ENCODE results near the gene EXOC4.
A peak's percentile ranks its signal among the peaks of the same experiment; 100 is the strongest.

Gene EXOC4

GRCh38 chr7:133859231-133859630 lies 606.4 kb downstream of the EXOC4 start:
- H3K36me3 ChIP-seq: peaks cover 0 to 18% (median 11%) of the 10 kb centered on the region in 11 experiments; a peak in 16 of 22 replicates
- peaks cover 11 to 14% (median 12%) of the 10 kb centered on the region in 11 experiments for H3K9me3 ChIP-seq (replicated peaks in 1 of 11)
- peaks cover 0 to 8% (median 0%) of the 10 kb centered on the region in 11 experiments; a peak in 1 of 22 replicates for H4K20me1 ChIP-seq
- no peaks in the 10 kb centered on the region for H3K27me3 ChIP-seq
- no peak overlapping the region for H3K4me2 ChIP-seq
- no peak overlapping the region for H3K4me3 ChIP-seq
- H3K27ac ChIP-seq: no peak overlapping the region
- no peak for TF ChIP-seq Cebpa-rat (IDR thresholded peaks at IDR 0.05)
- H3K4me1 ChIP-seq: peaks cover 0 to 10% (median under 1%) of the 10 kb centered on the region in 10 experiments; a peak in 6 of 20 replicates
- no peak overlapping the region for H3K9ac ChIP-seq

- Histone ChIP-seq H3K36me3 (peaks cover 0 to 18% (median 11%) of the 10 kb centered on the region in 11 experiments; a peak in 16 of 22 replicates), H3K27me3 (no peaks in the 10 kb centered on the region), H3K9me3 (replicated peaks in 1 of 11) (peaks cover 11 to 14% (median 12%) of the 10 kb centered on the region in 11 experiments), H4K20me1 (peaks cover 0 to 8% (median 0%) of the 10 kb centered on the region in 11 experiments; a peak in 1 of 22 replicates), H3K27ac (no peak overlapping the region), H3K4me1 (peaks cover 0 to 10% (median 0%) of the 10 kb centered on the region in 10 experiments; a peak in 4 of 20 replicates), H3K4me3 (no peak overlapping the region), H3K9ac (no peak overlapping the region), H3K4me2 (no peak overlapping the region)
- TF ChIP-seq Cebpa-rat (IDR thresholded peaks at IDR 0.05): no peak
Measured at GRCh38 chr7:133859871-133860450, 607.1 kb downstream of the EXOC4 start.

GRCh38 chr7:133860628-133861335 lies 607.9 kb downstream of the EXOC4 start:
- peaks cover 0 to 15% (median 0%) of the 10 kb centered on the region in 10 experiments; a peak in 5 of 20 replicates for H3K4me1 ChIP-seq
- H3K4me3 ChIP-seq: no peak overlapping the region
- H3K9me3 ChIP-seq (replicated peaks in 1 of 11): peaks cover 11 to 14% (median 12%) of the 10 kb centered on the region in 11 experiments
- H3K27me3 ChIP-seq: no peaks in the 10 kb centered on the region
- peaks cover 0 to 18% (median 11%) of the 10 kb centered on the region in 11 experiments; a peak in 16 of 22 replicates for H3K36me3 ChIP-seq
- peak overlapping the region in 1 of 11 experiments; percentile 3; a peak in 1 of 22 replicates for H3K4me2 ChIP-seq
- H3K9ac ChIP-seq: no peak overlapping the region
- peaks cover 0 to 8% (median 0%) of the 10 kb centered on the region in 11 experiments; a peak in 1 of 22 replicates for H4K20me1 ChIP-seq
- TF ChIP-seq Cebpa-rat (IDR thresholded peaks at IDR 0.05): no peak
- no peak overlapping the region for H3K27ac ChIP-seq

- H3K27ac ChIP-seq: no peak overlapping the region
Measured at GRCh38 chr7:133861876-133862275, 609.0 kb downstream of the EXOC4 start.

GRCh38 chr7:133863362-133864061 lies 610.6 kb downstream of the EXOC4 start:
- peaks cover 0 to 10% (median 0%) of the 10 kb centered on the region in 11 experiments; a peak in 1 of 22 replicates for H4K20me1 ChIP-seq
- no peak overlapping the region for H3K27ac ChIP-seq
- no peak overlapping the region for H3K9ac ChIP-seq
- no peak overlapping the region for H3K4me3 ChIP-seq
- peaks cover 0 to 15% (median 0%) of the 10 kb centered on the region in 10 experiments; a peak in 5 of 20 replicates for H3K4me1 ChIP-seq
- H3K4me2 ChIP-seq: no peak overlapping the region
- TF ChIP-seq Cebpa-rat (IDR thresholded peaks at IDR 0.05): no peak
- peaks cover 0 to under 1% (median 0%) of the 10 kb centered on the region in 11 experiments; a peak in 5 of 22 replicates for H3K9me3 ChIP-seq (replicated peaks in 1 of 11)
- no peaks in the 10 kb centered on the region for H3K27me3 ChIP-seq
- peaks cover 0 to 5% (median 0%) of the 10 kb centered on the region in 11 experiments; a peak in 4 of 22 replicates for H3K36me3 ChIP-seq

More at GRCh38 chr7:133861876-133862275, 609.0 kb downstream of the EXOC4 start:
- Histone ChIP-seq H3K9me3 (replicated peaks in 1 of 11) (peaks cover 11 to 14% (median 12%) of the 10 kb centered on the region in 11 experiments), H4K20me1 (peaks cover 0 to 10% (median 0%) of the 10 kb centered on the region in 11 experiments; a peak in 1 of 22 replicates), H3K4me3 (no peak overlapping the region), H3K27me3 (no peaks in the 10 kb centered on the region), H3K4me2 (no peak overlapping the region), H3K9ac (no peak overlapping the region), H3K4me1 (peaks cover 0 to 15% (median 0%) of the 10 kb centered on the region in 10 experiments; a peak in 5 of 20 replicates), H3K36me3 (peaks cover 0 to 18% (median 11%) of the 10 kb centered on the region in 11 experiments; a peak in 16 of 22 replicates)
- no peak for TF ChIP-seq Cebpa-rat (IDR thresholded peaks at IDR 0.05)

- no peak overlapping the region for H3K27ac ChIP-seq
- peaks cover 0 to 10% (median 0%) of the 10 kb centered on the region in 11 experiments; a peak in 2 of 22 replicates for H4K20me1 ChIP-seq
- peaks cover 0 to 10% (median 4%) of the 10 kb centered on the region in 10 experiments; a peak in 4 of 20 replicates for H3K4me1 ChIP-seq
- H3K9me3 ChIP-seq (replicated peaks in 1 of 11): no peaks in the 10 kb centered on the region
- no peak overlapping the region for H3K4me2 ChIP-seq
- no peak for TF ChIP-seq Cebpa-rat (IDR thresholded peaks at IDR 0.05)
- no peaks in the 10 kb centered on the region for H3K27me3 ChIP-seq
- no peak overlapping the region for H3K4me3 ChIP-seq
- H3K36me3 ChIP-seq: no peaks in the 10 kb centered on the region; a peak in 2 of 22 replicates
- no peak overlapping the region for H3K9ac ChIP-seq
Measured at GRCh38 chr7:133869556-133869955, 616.7 kb downstream of the EXOC4 start.

GRCh38 chr7:133871757-133872156 lies 618.9 kb downstream of the EXOC4 start:
- H3K4me3 ChIP-seq: no peak overlapping the region
- H3K4me1 ChIP-seq: peaks cover 0 to 10% (median 0%) of the 10 kb centered on the region in 10 experiments; a peak in 1 of 20 replicates
- H3K36me3 ChIP-seq: no peaks in the 10 kb centered on the region; a peak in 2 of 22 replicates
- no peaks in the 10 kb centered on the region; a peak in 1 of 22 replicates for H3K9me3 ChIP-seq (replicated peaks in 1 of 11)
- H3K27me3 ChIP-seq: no peaks in the 10 kb centered on the region
- no peak for TF ChIP-seq Cebpa-rat (IDR thresholded peaks at IDR 0.05)
- H3K9ac ChIP-seq: no peak overlapping the region
- H3K4me2 ChIP-seq: no peak overlapping the region
- peaks cover 0 to 15% (median 0%) of the 10 kb centered on the region in 11 experiments; a peak in 3 of 22 replicates for H4K20me1 ChIP-seq
- no peak overlapping the region for H3K27ac ChIP-seq

- no peak for TF ChIP-seq Cebpa-rat (IDR thresholded peaks at IDR 0.05)
- peaks cover 0 to 29% (median 0%) of the 10 kb centered on the region in 11 experiments; a peak in 4 of 22 replicates for H4K20me1 ChIP-seq
- no peak overlapping the region for H3K4me3 ChIP-seq
- H3K27ac ChIP-seq: no peak overlapping the region
- no peaks in the 10 kb centered on the region; a peak in 1 of 22 replicates for H3K9me3 ChIP-seq (replicated peaks in 1 of 11)
- H3K4me2 ChIP-seq: no peak overlapping the region; a peak in 1 of 22 replicates
- no peaks in the 10 kb centered on the region for H3K27me3 ChIP-seq
- no peak overlapping the region for H3K9ac ChIP-seq
- peaks cover 0 to 18% (median 7%) of the 10 kb centered on the region in 10 experiments; a peak in 11 of 20 replicates for H3K4me1 ChIP-seq
- no peaks in the 10 kb centered on the region; a peak in 1 of 22 replicates for H3K36me3 ChIP-seq
Measured at GRCh38 chr7:133873187-133873586, 620.3 kb downstream of the EXOC4 start.
